ES-I3 (cell line): ENCODE results near the gene GALNT17.

ENCODE experiments used
- H3K36me3 ChIP-seq: 2 replicates; pipeline ENCODE4 v1.6.1; 2013; ENCODE audit warnings: mild to moderate bottlenecking, low read length, control low read depth, moderate library complexity; ENCODE audit not compliant: insufficient read depth
- H3K4me1 ChIP-seq: 2 replicates; pipeline ENCODE4 v1.6.1; 2013; ENCODE audit warnings: mild to moderate bottlenecking, control low read depth, low read length; ENCODE audit not compliant: insufficient read depth
- H3K9ac ChIP-seq: 2 replicates; pipeline ENCODE4 v1.6.1; 2013; ENCODE audit warnings: low read depth, mild to moderate bottlenecking, low read length, moderate library complexity
- H3K9me3 ChIP-seq: 2 replicates; pipeline ENCODE4 v1.6.1; 2013; ENCODE audit warnings: mild to moderate bottlenecking, low read length, moderate library complexity; ENCODE audit not compliant: control insufficient read depth, insufficient read depth

Gene GALNT17

DNA sequence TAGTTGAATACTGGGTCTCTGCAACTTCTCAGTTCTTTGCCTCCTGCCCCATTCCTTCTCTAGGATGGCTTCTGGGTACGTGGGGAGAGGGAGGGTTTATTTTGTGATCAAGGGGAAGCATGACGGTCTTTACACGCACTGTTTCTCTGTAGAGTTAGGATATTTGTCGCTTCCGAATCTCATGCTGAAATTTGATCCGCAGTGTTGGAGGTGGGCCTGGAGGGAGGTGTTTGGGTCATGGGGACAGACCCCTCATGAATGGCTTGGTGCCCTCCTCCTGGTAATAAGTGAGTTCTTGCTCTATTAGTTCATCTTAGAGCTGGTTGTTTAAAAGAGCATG lies 311.2 kb downstream of the GALNT17 start:
- Histone ChIP-seq H3K36me3 (peaks cover 5% of the 10 kb centered on the region), H3K4me1 (peaks cover 17% of the 10 kb centered on the region), H3K9me3 (peaks cover 5% of the 10 kb centered on the region), H3K9ac (no peak overlapping the region)

- H3K36me3 ChIP-seq = peaks cover 5% of the 10 kb centered on the region
Measured at GRCh38 chr7:71444130-71444529, 312.2 kb downstream of the GALNT17 start.

GRCh38 chr7:71453630-71454029 lies 321.7 kb downstream of the GALNT17 start:
- Histone ChIP-seq H3K9me3 (no peaks in the 10 kb centered on the region), H3K9ac (no peak overlapping the region), H3K36me3 (no peaks in the 10 kb centered on the region), H3K4me1 (peaks cover 29% of the 10 kb centered on the region)

More at GRCh38 chr7:71444130-71444529, 312.2 kb downstream of the GALNT17 start:
- Histone ChIP-seq H3K9me3 (peaks cover 5% of the 10 kb centered on the region), H3K4me1 (peaks cover 17% of the 10 kb centered on the region), H3K9ac (no peak overlapping the region)

DNA sequence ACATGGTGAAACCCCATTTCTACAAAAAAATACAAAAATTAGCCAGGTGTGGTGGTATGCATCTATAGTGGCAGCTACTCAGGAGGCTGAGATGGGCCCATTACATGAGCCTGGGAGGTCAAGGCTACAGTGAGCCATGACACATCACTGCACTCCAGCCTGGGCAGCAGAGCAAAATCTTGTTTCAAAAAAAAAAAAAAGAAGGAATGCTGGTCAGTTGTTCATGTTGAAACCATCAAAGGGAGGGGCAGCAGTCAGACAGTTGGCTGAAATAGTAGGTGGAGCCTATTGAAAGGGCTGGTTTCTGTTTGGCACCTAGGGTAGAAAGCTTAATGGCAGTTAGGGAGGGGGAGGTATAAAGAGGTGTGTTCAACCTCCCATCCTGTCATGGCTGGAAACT lies 323.0 kb downstream of the GALNT17 start:
- Histone ChIP-seq H3K9ac (no peak overlapping the region), H3K36me3 (no peaks in the 10 kb centered on the region), H3K9me3 (no peaks in the 10 kb centered on the region), H3K4me1 (peaks cover 39% of the 10 kb centered on the region)

GRCh38 chr7:71457021-71457420 lies 325.1 kb downstream of the GALNT17 start:
- H3K36me3 ChIP-seq = no peaks in the 10 kb centered on the region
- H3K4me1 ChIP-seq = peaks cover 51% of the 10 kb centered on the region
- H3K9ac ChIP-seq = no peak overlapping the region
- H3K9me3 ChIP-seq = no peaks in the 10 kb centered on the region

DNA sequence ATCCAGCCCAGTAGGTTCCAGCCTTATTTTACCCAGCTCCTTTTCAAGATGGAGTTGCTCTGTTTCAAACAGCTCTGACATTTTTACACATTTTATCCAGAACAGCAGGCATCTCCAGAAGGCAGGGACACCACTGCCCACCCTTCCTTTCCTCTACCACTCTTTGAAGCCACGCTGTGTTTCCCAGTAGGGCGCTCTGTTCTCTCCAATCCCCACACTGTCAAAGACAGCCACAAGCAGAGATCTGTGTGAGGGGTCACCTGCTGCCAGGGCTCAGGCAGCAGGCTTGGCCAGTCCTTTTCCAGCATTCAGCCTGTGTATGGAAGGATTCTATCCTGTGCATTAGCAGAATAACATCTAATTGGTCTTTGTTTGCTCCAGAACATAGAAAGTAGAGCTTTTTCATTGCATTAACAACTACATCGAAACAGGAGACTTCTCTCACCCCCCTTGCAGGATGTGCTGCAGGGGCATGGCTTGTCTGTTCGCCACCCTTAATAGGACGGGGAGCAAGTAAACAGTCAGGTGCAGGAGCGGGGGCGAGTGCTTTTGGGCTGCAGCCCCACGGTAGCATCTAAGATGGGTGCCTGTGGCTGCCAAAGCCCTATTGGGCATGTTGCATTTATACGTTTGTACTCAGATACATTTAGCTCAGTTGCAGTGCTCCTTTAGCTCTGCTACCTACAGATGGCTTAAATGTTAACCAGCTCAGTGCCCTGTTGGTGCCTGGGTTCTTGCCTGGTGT lies 326.1 kb downstream of the GALNT17 start:
- H3K9ac ChIP-seq = peak overlapping the region; percentile 19; the same call in 1 of the 2 replicates
- peaks cover 48% of the 10 kb centered on the region for H3K4me1 ChIP-seq
- H3K9me3 ChIP-seq = no peaks in the 10 kb centered on the region
- H3K36me3 ChIP-seq = no peaks in the 10 kb centered on the region

GRCh38 chr7:71459132-71459531 lies 327.2 kb downstream of the GALNT17 start:
- Histone ChIP-seq H3K4me1 (peaks cover 46% of the 10 kb centered on the region), H3K9ac (no peak overlapping the region)

DNA sequence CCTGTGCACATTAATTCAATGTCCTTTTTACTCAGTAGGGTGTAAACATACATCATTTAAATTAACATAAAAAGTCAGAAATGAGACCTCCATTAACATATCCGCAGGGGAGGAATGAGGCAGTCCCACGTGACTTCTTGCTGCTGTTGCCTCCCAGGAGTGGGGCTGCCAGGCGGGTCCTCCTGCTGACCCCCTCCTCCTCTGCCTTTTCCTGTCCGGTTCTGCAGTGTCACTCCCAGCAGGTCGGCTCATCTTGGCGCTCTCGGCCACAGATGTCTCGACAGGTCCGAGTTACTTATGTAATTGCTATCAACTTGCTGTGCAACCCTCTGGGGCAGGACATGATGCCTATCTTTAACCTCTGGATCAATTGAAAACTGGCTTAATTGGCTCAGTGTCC lies 329.6 kb downstream of the GALNT17 start:
- Histone ChIP-seq H3K9ac (no peak overlapping the region), H3K4me1 (peaks cover 64% of the 10 kb centered on the region), H3K9me3 (no peaks in the 10 kb centered on the region), H3K36me3 (no peaks in the 10 kb centered on the region)

More at GRCh38 chr7:71459132-71459531, 327.2 kb downstream of the GALNT17 start:
- Histone ChIP-seq H3K9me3 (no peaks in the 10 kb centered on the region), H3K36me3 (no peaks in the 10 kb centered on the region)

- Histone ChIP-seq H3K36me3 (no peaks in the 10 kb centered on the region), H3K9me3 (no peaks in the 10 kb centered on the region), H3K9ac (no peak overlapping the region), H3K4me1 (peaks cover 48% of the 10 kb centered on the region)
Measured at GRCh38 chr7:71465741-71466189, 333.8 kb downstream of the GALNT17 start.

- Histone ChIP-seq H3K36me3 (no peaks in the 10 kb centered on the region), H3K4me1 (peaks cover 47% of the 10 kb centered on the region), H3K9me3 (no peaks in the 10 kb centered on the region), H3K9ac (no peak overlapping the region; the same call in 1 of the 2 replicates)
Measured at GRCh38 chr7:71466448-71467145, 334.7 kb downstream of the GALNT17 start.

GRCh38 chr7:71470326-71470725 lies 338.4 kb downstream of the GALNT17 start:
- peaks cover 53% of the 10 kb centered on the region for H3K4me1 ChIP-seq
- H3K9ac ChIP-seq = no peak overlapping the region
- H3K36me3 ChIP-seq = no peaks in the 10 kb centered on the region; the same call in 1 of the 2 replicates
- peaks cover 9% of the 10 kb centered on the region for H3K9me3 ChIP-seq

- no peaks in the 10 kb centered on the region; the same call in 1 of the 2 replicates for H3K36me3 ChIP-seq
- H3K9ac ChIP-seq = no peak overlapping the region
- peaks cover 14% of the 10 kb centered on the region for H3K9me3 ChIP-seq
- peaks cover 48% of the 10 kb centered on the region for H3K4me1 ChIP-seq
Measured at GRCh38 chr7:71470830-71471229, 338.9 kb downstream of the GALNT17 start.

- Histone ChIP-seq H3K4me1 (peaks cover 29% of the 10 kb centered on the region), H3K9ac (peak overlapping the region; percentile 17; the same call in 1 of the 2 replicates), H3K36me3 (no peaks in the 10 kb centered on the region; the same call in 1 of the 2 replicates), H3K9me3 (peaks cover 16% of the 10 kb centered on the region)
Measured at GRCh38 chr7:71472962-71473361, 341.0 kb downstream of the GALNT17 start.

DNA sequence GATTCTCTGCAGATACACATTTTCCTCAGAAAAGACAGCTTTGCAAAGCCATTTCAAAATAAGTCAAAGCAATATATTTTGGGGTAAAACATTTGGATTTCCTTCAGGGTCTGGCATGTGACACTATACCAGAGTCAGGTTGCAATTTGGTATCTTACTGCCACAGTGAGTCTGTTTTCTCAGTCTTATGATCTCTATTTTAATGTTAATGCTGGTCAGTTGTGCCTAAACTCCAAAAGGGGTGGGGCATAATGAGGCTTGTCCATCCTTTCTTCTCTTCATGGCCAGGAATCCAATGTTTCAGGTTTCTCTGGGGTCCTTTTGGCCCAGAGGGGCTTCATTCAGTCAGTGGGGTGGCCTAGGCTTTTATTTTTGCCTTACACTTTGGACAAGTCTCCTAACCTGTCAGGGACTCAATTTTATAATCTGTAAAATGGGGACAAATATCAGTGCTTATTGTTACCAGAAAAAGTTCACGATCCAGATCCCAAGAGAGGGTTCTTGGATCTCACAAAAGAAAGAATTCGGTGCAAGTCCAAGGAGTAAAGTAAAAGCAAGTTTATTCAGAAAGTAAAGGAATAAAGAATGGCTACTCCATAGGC lies 341.5 kb downstream of the GALNT17 start:
- peak overlapping the region; percentile 17; the same call in 1 of the 2 replicates for H3K9ac ChIP-seq
- H3K36me3 ChIP-seq = no peaks in the 10 kb centered on the region; the same call in 1 of the 2 replicates
- H3K4me1 ChIP-seq = peaks cover 30% of the 10 kb centered on the region
- H3K9me3 ChIP-seq = peaks cover 16% of the 10 kb centered on the region
